COLO829 (cell line): ENCODE results near the gene INTS11.
"Not testable (repeated sequence)": the region's sequence is repeated elsewhere in the genome, so short reads cannot be mapped to it uniquely, and the experiment has no call there.

Experiments used
- DNase-seq: peaks from one replicate; pipeline ENCODE4 v3.0.0; 2012; ENCODE audit warnings: low spot score

The INTS11 gene

GRCh38 chr1:1329304-1330210, 5.1 kb upstream of the INTS11 start:
- DNase-seq, result no peak

- DNase-seq, result no peak
Measured at GRCh38 chr1:1328254-1328653, 3.8 kb upstream of the INTS11 start.

GRCh38 chr1:1327291-1327690, 2.8 kb upstream of the INTS11 start:
- no peak for DNase-seq

- DNase-seq, result no peak
Measured at GRCh38 chr1:1326075-1326605, 1.7 kb upstream of the INTS11 start.

- DNase-seq, result no peak
Measured at GRCh38 chr1:1325288-1326074, 1.0 kb upstream of the INTS11 start.

GRCh38 chr1:1324084-1324523, 356 bp downstream of the INTS11 start:
- no peak for DNase-seq

- no peak for DNase-seq
Measured at GRCh38 chr1:1322952-1323351, 1.5 kb downstream of the INTS11 start.

- DNase-seq, result no peak
Measured at GRCh38 chr1:1322418-1322817, 2.0 kb downstream of the INTS11 start.

GRCh38 chr1:1321477-1321876, 3.0 kb downstream of the INTS11 start:
- no peak for DNase-seq

- DNase-seq, result no peak
Measured at GRCh38 chr1:1320666-1321448, 3.6 kb downstream of the INTS11 start.

GRCh38 chr1:1319646-1319941, 4.9 kb downstream of the INTS11 start:
- DNase-seq, result no peak

- DNase-seq, result no peak
Measured at GRCh38 chr1:1318777-1319645, 5.4 kb downstream of the INTS11 start.

GRCh38 chr1:1318131-1318652, 6.3 kb downstream of the INTS11 start:
- DNase-seq, result no peak

- DNase-seq, result no peak
Measured at GRCh38 chr1:1317420-1317819, 7.0 kb downstream of the INTS11 start.

- not testable (repeated sequence) for DNase-seq
Measured at GRCh38 chr1:1316199-1316598, 8.3 kb downstream of the INTS11 start.

- no peak for DNase-seq
Measured at GRCh38 chr1:1315435-1315954, 9.0 kb downstream of the INTS11 start.

GRCh38 chr1:1314678-1315335, 9.7 kb downstream of the INTS11 start:
- no peak for DNase-seq

- DNase-seq, result no peak
Measured at GRCh38 chr1:1314237-1314586, 10.2 kb downstream of the INTS11 start.

GRCh38 chr1:1313500-1314236, 10.8 kb downstream of the INTS11 start:
- DNase-seq, result no peak
